Prostate gland (tissue), 2 donors: ENCODE results near the gene TSPO.

Experiments
- POLR2A ChIP-seq: fragments of 450-650 bp; IDR thresholded peaks from one replicate; pipeline ENCODE4 v1.6.1; 2016; ENCODE audit warnings: antibody characterized with exemption, mild to moderate bottlenecking
- POLR2AphosphoS5 ChIP-seq: sonication (generic); formaldehyde crosslinking; IDR thresholded peaks from one replicate; pipeline ENCODE4 v1.6.1; 2017; ENCODE audit warnings: antibody characterized with exemption
- TF ChIP-seq, protein P1 (sequence below), 4 experiments: fragments of 200-600 bp in 2 of 4; fragments of 450-650 bp in 2 of 4; sonication (generic) in 2 of 4; IDR thresholded peaks; 1 replicate in 3 of 4; 2 replicates in 1 of 4; pipeline ENCODE4 v1.5.1; 2016 to 2019; ENCODE audit warnings: antibody characterized with exemption in 4 of 4, mild to moderate bottlenecking in 2 of 4, moderate library complexity in 2 of 4

DNA sequence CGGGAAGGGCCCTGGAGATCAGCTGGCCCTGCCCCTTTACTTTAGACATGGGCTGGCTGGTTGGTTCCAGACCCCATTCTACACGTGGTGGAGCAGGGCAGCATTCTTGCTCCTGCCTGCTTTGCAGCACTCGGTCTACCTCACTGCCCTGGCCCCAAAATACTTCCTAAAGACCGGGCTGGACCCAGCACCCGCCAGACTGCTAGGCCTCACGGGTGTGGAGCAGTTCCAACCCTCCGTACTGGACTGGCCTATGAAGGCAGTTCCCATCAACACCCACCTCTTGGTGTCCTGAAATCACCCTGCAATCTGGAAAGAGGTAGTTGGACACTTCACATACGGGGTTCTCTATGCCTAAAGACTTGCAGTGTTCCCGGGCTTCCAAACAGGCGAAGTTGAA is 14.6 kb upstream of the TSPO start:
- TF ChIP-seq, protein P1, sequence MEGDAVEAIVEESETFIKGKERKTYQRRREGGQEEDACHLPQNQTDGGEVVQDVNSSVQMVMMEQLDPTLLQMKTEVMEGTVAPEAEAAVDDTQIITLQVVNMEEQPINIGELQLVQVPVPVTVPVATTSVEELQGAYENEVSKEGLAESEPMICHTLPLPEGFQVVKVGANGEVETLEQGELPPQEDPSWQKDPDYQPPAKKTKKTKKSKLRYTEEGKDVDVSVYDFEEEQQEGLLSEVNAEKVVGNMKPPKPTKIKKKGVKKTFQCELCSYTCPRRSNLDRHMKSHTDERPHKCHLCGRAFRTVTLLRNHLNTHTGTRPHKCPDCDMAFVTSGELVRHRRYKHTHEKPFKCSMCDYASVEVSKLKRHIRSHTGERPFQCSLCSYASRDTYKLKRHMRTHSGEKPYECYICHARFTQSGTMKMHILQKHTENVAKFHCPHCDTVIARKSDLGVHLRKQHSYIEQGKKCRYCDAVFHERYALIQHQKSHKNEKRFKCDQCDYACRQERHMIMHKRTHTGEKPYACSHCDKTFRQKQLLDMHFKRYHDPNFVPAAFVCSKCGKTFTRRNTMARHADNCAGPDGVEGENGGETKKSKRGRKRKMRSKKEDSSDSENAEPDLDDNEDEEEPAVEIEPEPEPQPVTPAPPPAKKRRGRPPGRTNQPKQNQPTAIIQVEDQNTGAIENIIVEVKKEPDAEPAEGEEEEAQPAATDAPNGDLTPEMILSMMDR (IDR thresholded peaks at IDR 0.05): no peak
- no peak for TF ChIP-seq POLR2A
- no peak for TF ChIP-seq POLR2AphosphoS5
